H9 (cell line): ENCODE data around the gene RAB14. TPM values are rescaled to one million over a fixed set of nuclear protein-coding genes. Genes with fewer than 3 reads are reported as not detected.

ENCODE experiments used
- DNase-seq: peaks from one replicate; pipeline ENCODE4 v3.0.0-alpha.2; 2017
- H2AFZ ChIP-seq: one replicate; pipeline ENCODE4 v1.6.1; 2013; ENCODE audit warnings: mild to moderate bottlenecking, low read length, control low read depth, moderate library complexity
- H2AK5ac ChIP-seq: 2 replicates; pipeline ENCODE4 v1.6.1; 2013; ENCODE audit warnings: low read length, control low read depth, mixed read lengths; ENCODE audit not compliant: insufficient read length
- H2BK120ac ChIP-seq: one replicate; pipeline ENCODE4 v1.6.1; 2013; ENCODE audit warnings: low read depth, mild to moderate bottlenecking, low read length, control low read depth, inconsistent platforms; ENCODE audit not compliant: poor library complexity, severe bottlenecking
- H2BK12ac ChIP-seq: 2 replicates; pipeline ENCODE4 v1.6.1; 2013; ENCODE audit warnings: low read length, control low read depth, mixed read lengths, low read depth; ENCODE audit not compliant: insufficient read length
- H2BK15ac ChIP-seq: 2 replicates; pipeline ENCODE4 v1.6.1; 2013; ENCODE audit warnings: low read depth, low read length, control low read depth
- H2BK20ac ChIP-seq: one replicate; pipeline ENCODE4 v1.6.1; 2013; ENCODE audit warnings: low read depth, mild to moderate bottlenecking, low read length, control low read depth, inconsistent platforms; ENCODE audit not compliant: poor library complexity, severe bottlenecking
- H2BK5ac ChIP-seq: 2 replicates; pipeline ENCODE4 v1.6.1; 2013; ENCODE audit warnings: low read length, control low read depth, mixed read lengths; ENCODE audit not compliant: insufficient read length
- H3K14ac ChIP-seq: 2 replicates; pipeline ENCODE4 v1.6.1; 2013; ENCODE audit warnings: low read length, control low read depth; ENCODE audit not compliant: insufficient read depth
- H3K18ac ChIP-seq: 2 replicates; pipeline ENCODE4 v1.6.1; 2013; ENCODE audit warnings: low read depth, mild to moderate bottlenecking, mixed read lengths, low read length, control low read depth; ENCODE audit not compliant: insufficient read length
- H3K23ac ChIP-seq: 2 replicates; pipeline ENCODE4 v1.6.1; 2013; ENCODE audit warnings: low read length, control low read depth, mixed read lengths, low read depth; ENCODE audit not compliant: insufficient read length
- H3K23me2 ChIP-seq: 2 replicates; pipeline ENCODE4 v1.6.1; 2013; ENCODE audit warnings: low read depth, mild to moderate bottlenecking, mixed read lengths, low read length, control low read depth; ENCODE audit not compliant: insufficient read length, poor library complexity, severe bottlenecking
- H3K27ac ChIP-seq: 2 replicates; pipeline ENCODE4 v1.5.1; 2013; ENCODE audit warnings: low read length, control low read depth, mixed read lengths, low read depth; ENCODE audit not compliant: insufficient read length
- H3K27me3 ChIP-seq: 2 replicates; pipeline ENCODE4 v1.6.1; 2013; ENCODE audit warnings: low read length, control low read depth, inconsistent platforms; ENCODE audit not compliant: insufficient read depth
- H3K4ac ChIP-seq: 2 replicates; pipeline ENCODE4 v1.6.1; 2013; ENCODE audit warnings: low read depth, mild to moderate bottlenecking, control low read depth, inconsistent platforms, low read length, moderate library complexity
- H3K4me1 ChIP-seq: 2 replicates; pipeline ENCODE4 v1.6.1; 2013; ENCODE audit warnings: low read length, control low read depth, inconsistent platforms; ENCODE audit not compliant: insufficient read depth
- H3K4me2 ChIP-seq: 2 replicates; pipeline ENCODE4 v1.6.1; 2013; ENCODE audit warnings: low read length, control low read depth, mixed read lengths; ENCODE audit not compliant: insufficient read length, insufficient read depth
- H3K56ac ChIP-seq: 2 replicates; pipeline ENCODE4 v1.6.1; 2013; ENCODE audit warnings: low read depth, mild to moderate bottlenecking, mixed read lengths, low read length, control low read depth; ENCODE audit not compliant: insufficient read length
- H3K79me1 ChIP-seq: 2 replicates; pipeline ENCODE4 v1.6.1; 2013; ENCODE audit warnings: low read depth, mild to moderate bottlenecking, moderate library complexity, low read length, control low read depth, inconsistent platforms; ENCODE audit not compliant: insufficient read depth, poor library complexity, severe bottlenecking
- H3K79me2 ChIP-seq: 2 replicates; pipeline ENCODE4 v1.6.1; 2013; ENCODE audit warnings: low read length, control low read depth, inconsistent platforms; ENCODE audit not compliant: insufficient read depth
- H3K9ac ChIP-seq: 2 replicates; pipeline ENCODE4 v1.6.1; 2013; ENCODE audit warnings: low read length, control low read depth, mixed read lengths; ENCODE audit not compliant: insufficient read length; ENCODE audit errors: extremely low read depth
- H3K9me3 ChIP-seq: one replicate; pipeline ENCODE4 v1.6.1; 2013; ENCODE audit warnings: low read depth, low read length, inconsistent platforms; ENCODE audit not compliant: control insufficient read depth
- H3T11ph ChIP-seq: one replicate; pipeline ENCODE4 v1.6.1; 2013; ENCODE audit warnings: mild to moderate bottlenecking, low read length, control low read depth, inconsistent platforms
- H4K20me1 ChIP-seq: one replicate; pipeline ENCODE4 v1.6.1; 2013; ENCODE audit not compliant: control insufficient read depth, insufficient read length, insufficient read depth
- H4K5ac ChIP-seq: 2 replicates; pipeline ENCODE4 v1.6.1; 2013; ENCODE audit warnings: low read depth, mild to moderate bottlenecking, mixed read lengths, low read length, control low read depth; ENCODE audit not compliant: insufficient read length
- H4K8ac ChIP-seq: replicated peaks from 2 replicates; pipeline ENCODE4 v1.6.1; 2013; ENCODE audit warnings: low read length, control low read depth, mixed read lengths, low read depth; ENCODE audit not compliant: insufficient read length
- H4K91ac ChIP-seq: 2 replicates; pipeline ENCODE4 v1.6.1; 2013; ENCODE audit warnings: low read depth, mild to moderate bottlenecking, moderate library complexity, mixed read lengths, low read length, control low read depth; ENCODE audit not compliant: insufficient read length
- H3K27ac Mint-ChIP-seq, 3 experiments: 2 replicates in 2 of 3; 3 replicates in 1 of 3; pipeline ENCODE4 v1.8.0; 2020 to 2021; ENCODE audit warnings: mixed read lengths in 3 of 3, mild to moderate bottlenecking in 1 of 3, moderate library complexity in 1 of 3
- H3K27me3 Mint-ChIP-seq: 2 replicates; pipeline ENCODE4 v1.8.0; 2021; ENCODE audit warnings: low read depth, mild to moderate bottlenecking, moderate library complexity, mixed read lengths
- H3K36me3 Mint-ChIP-seq, 3 experiments: 2 replicates in 2 of 3; 3 replicates in 1 of 3; pipeline ENCODE4 v1.8.0; 2020 to 2021; ENCODE audit warnings: low read depth in 3 of 3, mixed read lengths in 3 of 3; ENCODE audit not compliant: insufficient read depth in 1 of 3
- H3K4me1 Mint-ChIP-seq, 2 experiments: 2 replicates each; pipeline ENCODE4 v1.8.0; 2020; ENCODE audit warnings: mixed read lengths in 2 of 2
- H3K4me3 Mint-ChIP-seq, 2 experiments: 2 replicates in 1 of 2; 3 replicates in 1 of 2; pipeline ENCODE4 v1.8.0; 2020 to 2021; ENCODE audit warnings: mild to moderate bottlenecking in 2 of 2, mixed read lengths in 2 of 2, moderate library complexity in 1 of 2
- H3K9me3 Mint-ChIP-seq, 2 experiments: 2 replicates in 1 of 2; 3 replicates in 1 of 2; pipeline ENCODE4 v1.8.0; 2020; ENCODE audit warnings: mild to moderate bottlenecking in 2 of 2, mixed read lengths in 2 of 2, moderate library complexity in 1 of 2
- CTCF ChIP-seq: fragments of 200-600 bp; sonication (generic); conservative IDR thresholded peaks from 3 replicates; pipeline ENCODE4 v1.8.0; 2021; ENCODE audit warnings: antibody characterized with exemption, mild to moderate bottlenecking
- WGBS: extraction: QIAGEN DNeasy Blood & Tissue Kit; methylation state at CpG from one replicate; pipeline ENCODE4 v1.1.7; 2013; ENCODE audit warnings: missing lambda C conversion rate, low lambda C conversion rate, mixed read lengths; ENCODE audit not compliant: insufficient read length; ENCODE audit errors: extremely low coverage; 5-methylcytosine and 5-hydroxymethylcytosine counted together
- total RNA-seq: library from RNA; stranded (reverse); gene quantifications from 2 replicates; pipeline ENCODE4 v1.2.1, GENCODE V29; 2021

Gene RAB14
- total RNA-seq, 1 experiment from 2014 or later: 33.6 TPM

GRCh38 chr9:121199921-121200320 is 1.7 kb downstream of the RAB14 start:
- H3K9me3 Mint-ChIP-seq: no peaks in the 10 kb centered on the region; a peak in 1 of 5 replicates
- no peak overlapping the region for H4K5ac ChIP-seq
- peaks cover 25% of the 10 kb centered on the region for H3K27me3 Mint-ChIP-seq
- peaks cover 33 to 39% of the 10 kb centered on the region in 2 experiments for H3K4me1 Mint-ChIP-seq
- H3K27ac Mint-ChIP-seq: no peak overlapping the region
- no peak for TF ChIP-seq CTCF
- H3K56ac ChIP-seq: no peak overlapping the region
- H3K14ac ChIP-seq: no peak overlapping the region
- H2BK120ac ChIP-seq: no peak overlapping the region
- H2AFZ ChIP-seq: no peak overlapping the region
- no peak overlapping the region for H3T11ph ChIP-seq
- H3K79me1 ChIP-seq: no peaks in the 10 kb centered on the region
- peaks cover 15% of the 10 kb centered on the region; the same call in 1 of the 2 replicates for H3K79me2 ChIP-seq
- H4K8ac ChIP-seq: no peak overlapping the region
- H3K4me3 Mint-ChIP-seq: peak overlapping the region; percentile 91 to 94
- H3K18ac ChIP-seq: no peak overlapping the region
- H3K9ac ChIP-seq: no peak overlapping the region
- H4K20me1 ChIP-seq: no peaks in the 10 kb centered on the region
- no peak overlapping the region for H2BK12ac ChIP-seq
- no peaks in the 10 kb centered on the region for H3K27me3 ChIP-seq
- no CpG with 5 or more reads among the region's 2 CpGs for WGBS
- no peak overlapping the region for H2AK5ac ChIP-seq
- no peak overlapping the region for H3K4ac ChIP-seq
- no peak for DNase-seq
- H3K9me3 ChIP-seq: no peaks in the 10 kb centered on the region
- no peaks in the 10 kb centered on the region; a peak in 1 of 7 replicates for H3K36me3 Mint-ChIP-seq
- no peak overlapping the region for H4K91ac ChIP-seq
- no peaks in the 10 kb centered on the region for H3K4me1 ChIP-seq
- H3K27ac ChIP-seq: no peak overlapping the region
- H2BK5ac ChIP-seq: no peak overlapping the region
- no peak overlapping the region for H2BK15ac ChIP-seq
- no peak overlapping the region for H3K23ac ChIP-seq
- H2BK20ac ChIP-seq: no peak overlapping the region
- H3K23me2 ChIP-seq: peaks cover 9% of the 10 kb centered on the region
- peak overlapping the region; percentile 98 for H3K4me2 ChIP-seq
